Fibroblast of lung (primary cell): Measurements from ENCODE around the gene WDR93. TPM values are rescaled to one million over a fixed set of nuclear protein-coding genes. Genes with fewer than 3 reads are reported as not detected.

ENCODE experiments used
- DNase-seq, 2 donors: peaks; one replicate each; pipeline versions ENCODE4 v3.0.0 to v3.0.0-alpha.2; 2010; ENCODE audit warnings: low read depth in 2 of 2
- H2AFZ ChIP-seq: 2 replicates; pipeline ENCODE4 v1.5.1; 2012; ENCODE audit warnings: low read length, control low read depth, inconsistent platforms
- H3K27ac ChIP-seq: 2 replicates; pipeline ENCODE4 v1.5.1; 2011; ENCODE audit warnings: low read length, control low read depth; ENCODE audit not compliant: insufficient read depth
- H3K27me3 ChIP-seq: 2 replicates; pipeline ENCODE4 v1.5.1; 2011; ENCODE audit warnings: mild to moderate bottlenecking, low read length; ENCODE audit not compliant: control insufficient read depth, insufficient read depth
- H3K36me3 ChIP-seq: 2 replicates; pipeline ENCODE4 v1.5.1; 2011; ENCODE audit warnings: low read length; ENCODE audit not compliant: control insufficient read depth, insufficient read depth
- H3K4me1 ChIP-seq: 2 replicates; pipeline ENCODE4 v1.5.1; 2011; ENCODE audit warnings: low read length; ENCODE audit not compliant: control insufficient read depth, insufficient read depth; ENCODE audit errors: extremely low read depth
- H3K4me2 ChIP-seq: 2 replicates; pipeline ENCODE4 v1.5.1; 2011; ENCODE audit warnings: low read length, control low read depth; ENCODE audit not compliant: insufficient read depth; ENCODE audit errors: extremely low read depth
- H3K4me3 ChIP-seq, 4 experiments: fragments of 200-600 bp in 1 of 4; sonication (generic) in 1 of 4; replicated peaks in 1 of 4; 2 replicates each; pipeline ENCODE4 v1.5.1; 2011 to 2016; ENCODE audit warnings: low read length in 4 of 4, low read depth in 3 of 4, mild to moderate bottlenecking in 3 of 4, control low read depth in 2 of 4, inconsistent platforms in 1 of 4, mixed read lengths in 1 of 4; ENCODE audit not compliant: insufficient read depth in 1 of 4; ENCODE audit errors: control extremely low read depth in 1 of 4
- H3K79me2 ChIP-seq: 2 replicates; pipeline ENCODE4 v1.5.1; 2012; ENCODE audit warnings: mild to moderate bottlenecking, low read length, inconsistent platforms; ENCODE audit not compliant: control insufficient read depth, insufficient read depth
- H3K9ac ChIP-seq: 2 replicates; pipeline ENCODE4 v1.5.1; 2011; ENCODE audit warnings: mild to moderate bottlenecking, low read length, control low read depth; ENCODE audit not compliant: insufficient read depth
- H3K9me3 ChIP-seq: 2 replicates; pipeline ENCODE4 v1.5.1; 2012; ENCODE audit warnings: low read depth, low read length; ENCODE audit not compliant: control insufficient read depth, insufficient read depth
- H4K20me1 ChIP-seq: 2 replicates; pipeline ENCODE4 v1.5.1; 2011; ENCODE audit warnings: low read length; ENCODE audit not compliant: control insufficient read depth, insufficient read depth; ENCODE audit errors: extremely low read depth
- CTCF ChIP-seq, 2 donors: IDR thresholded peaks in 1 of 2; conservative IDR thresholded peaks in 1 of 2; 1 replicate in 1 of 2; 2 replicates in 1 of 2; pipeline ENCODE4 v1.5.1; 2011 to 2012; ENCODE audit warnings: low read length in 2 of 2, control low read depth in 1 of 2, inconsistent platforms in 1 of 2, low read depth in 1 of 2, mild to moderate bottlenecking in 1 of 2
- EZH2 ChIP-seq: IDR thresholded peaks from 2 replicates; pipeline ENCODE4 v1.5.1; 2012; ENCODE audit warnings: low read length, control low read depth, mild to moderate bottlenecking; ENCODE audit errors: missing control alignments
- polyA plus RNA-seq, 2 donors: library from polyadenylated mRNA; depleted of rRNA in 1 of 2; stranded (reverse) in 1 of 2; unstranded in 1 of 2; fragments of >200 nt; gene quantifications; 2 replicates each; pipeline ENCODE4 v1.2.1, GENCODE V29; 2011 to 2012; ENCODE audit warnings: missing spikeins in 1 of 2
- total RNA-seq: library from RNA; depleted of rRNA; stranded (reverse); fragments of >200 nt; gene quantifications from 2 replicates; pipeline ENCODE4 v1.2.1, GENCODE V29; 2014

Gene WDR93
- total and polyA plus RNA-seq, 2 donors (not counting 1 experiment from before 2014, with no cell fraction given): 0.14 to 0.17 TPM

DNA sequence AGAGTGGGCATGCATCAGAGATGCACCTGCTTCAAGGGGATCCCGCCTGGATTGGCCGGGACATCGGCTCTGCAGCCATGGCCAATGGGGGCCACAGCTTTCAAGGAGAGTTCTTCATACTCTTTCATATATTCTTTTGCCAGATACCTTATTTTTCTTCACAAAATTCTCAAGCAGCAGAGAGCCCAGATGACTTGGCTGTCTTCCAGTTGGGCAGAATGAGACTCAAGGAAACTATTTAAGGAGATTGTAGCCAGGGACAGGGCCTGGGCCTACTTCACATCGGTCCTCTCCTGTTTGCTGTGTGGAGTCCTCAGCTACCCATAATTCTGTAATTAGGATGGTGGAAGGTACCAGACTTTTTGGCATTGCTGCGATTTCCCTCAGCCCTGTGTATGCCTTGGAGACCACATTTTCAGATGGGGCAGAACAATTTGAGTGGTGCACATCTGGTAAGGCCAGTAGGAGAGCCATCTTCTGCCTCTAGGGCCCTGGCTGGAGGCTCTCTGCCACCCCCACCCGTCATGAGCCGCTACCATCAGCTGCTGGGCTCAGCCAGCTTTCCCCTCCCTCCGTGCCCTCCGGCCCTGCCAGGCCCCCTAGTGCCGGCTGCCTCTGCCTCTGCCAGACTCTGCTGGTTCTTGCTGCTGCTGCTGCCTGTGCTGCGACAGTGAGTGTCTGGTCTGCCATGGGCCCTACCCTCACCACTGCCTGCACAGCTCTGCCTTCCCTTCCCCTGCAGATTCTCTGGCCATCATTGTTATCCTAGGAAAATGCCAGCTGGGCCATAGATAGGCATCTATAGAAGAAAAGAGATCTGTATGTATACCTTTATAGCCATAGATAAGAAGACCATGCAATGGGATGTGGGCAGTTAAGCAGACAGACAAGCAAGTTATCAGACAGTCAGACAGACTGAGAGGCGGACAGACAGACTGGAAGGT is 18.1 kb upstream of the WDR93 start:
- DNase-seq: peak; percentile 43 to 51
- Histone ChIP-seq H3K9ac (no peak overlapping the region), H3K27me3 (no peaks in the 10 kb centered on the region), H3K27ac (no peak overlapping the region), H2AFZ (no peak overlapping the region), H3K79me2 (no peaks in the 10 kb centered on the region), H4K20me1 (no peaks in the 10 kb centered on the region), H3K4me2 (no peak overlapping the region), H3K36me3 (no peaks in the 10 kb centered on the region), H3K4me3 (no peak overlapping the region), H3K9me3 (no peaks in the 10 kb centered on the region), H3K4me1 (no peaks in the 10 kb centered on the region)
- TF ChIP-seq CTCF (conservative IDR thresholded peaks at IDR 0.05 in 1 of 2, IDR thresholded peaks at IDR 0.05 in 1 of 2; ENCODE audit: low read depth in 1 of 2, low read length in 2 of 2) (no peak), EZH2 (no peak)

DNA sequence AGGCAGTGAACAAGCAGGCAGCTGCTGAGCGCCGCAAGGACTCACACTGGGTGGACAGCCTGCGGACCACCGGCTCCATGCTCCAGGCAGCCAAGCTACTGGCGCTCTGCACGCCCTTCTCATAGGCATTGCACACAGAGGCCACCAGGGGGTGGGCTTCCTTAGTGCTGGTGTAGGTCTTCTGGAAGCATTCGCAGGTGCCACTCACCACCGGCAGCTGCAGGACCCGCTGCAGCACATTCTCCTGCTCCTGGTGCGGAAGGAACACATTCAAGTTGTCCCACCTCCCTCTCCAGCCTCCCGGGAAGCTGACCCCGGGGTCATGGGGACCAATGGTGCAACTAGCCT is 17.5 kb upstream of the WDR93 start:
- no peaks in the 10 kb centered on the region for H3K9me3 ChIP-seq
- no peak overlapping the region for H3K4me2 ChIP-seq
- no peak for DNase-seq
- H3K79me2 ChIP-seq: no peaks in the 10 kb centered on the region
- H3K36me3 ChIP-seq: no peaks in the 10 kb centered on the region
- no peak overlapping the region for H2AFZ ChIP-seq
- no peaks in the 10 kb centered on the region for H3K4me1 ChIP-seq
- no peaks in the 10 kb centered on the region for H4K20me1 ChIP-seq
- no peaks in the 10 kb centered on the region for H3K27me3 ChIP-seq
- TF ChIP-seq EZH2 (no peak), CTCF (conservative IDR thresholded peaks at IDR 0.05 in 1 of 2, IDR thresholded peaks at IDR 0.05 in 1 of 2; ENCODE audit: low read depth in 1 of 2, low read length in 2 of 2) (peak in 1 of 2 donors; percentile 50)
- H3K4me3 ChIP-seq: no peak overlapping the region
- no peak overlapping the region for H3K9ac ChIP-seq
- no peak overlapping the region for H3K27ac ChIP-seq

DNA sequence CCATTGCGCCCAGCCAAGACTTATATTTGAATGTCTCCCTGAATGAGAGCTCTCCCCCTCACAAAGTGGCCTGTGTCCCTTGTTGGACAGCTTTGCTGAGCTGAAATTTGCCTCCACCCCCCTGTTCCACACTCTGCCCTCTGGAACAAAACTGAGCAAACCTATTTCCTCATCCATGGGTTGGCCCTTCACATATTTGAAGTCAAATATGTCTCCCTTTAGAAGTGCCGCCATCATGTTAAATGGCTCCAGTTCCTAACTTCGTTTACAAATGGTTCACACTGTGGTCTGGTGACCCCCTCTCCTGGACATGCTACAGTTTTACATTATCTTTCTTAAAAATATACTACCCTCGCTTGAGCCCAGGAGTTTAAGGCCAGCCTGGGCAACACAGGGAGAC is 16.1 kb upstream of the WDR93 start:
- no peaks in the 10 kb centered on the region for H3K4me1 ChIP-seq
- H2AFZ ChIP-seq: no peak overlapping the region
- no peaks in the 10 kb centered on the region for H3K9me3 ChIP-seq
- DNase-seq: peak in 1 of 2 donors; percentile 24
- TF ChIP-seq EZH2 (no peak), CTCF (conservative IDR thresholded peaks at IDR 0.05 in 1 of 2, IDR thresholded peaks at IDR 0.05 in 1 of 2; ENCODE audit: low read depth in 1 of 2, low read length in 2 of 2) (no peak)
- H3K36me3 ChIP-seq: no peaks in the 10 kb centered on the region
- no peaks in the 10 kb centered on the region for H4K20me1 ChIP-seq
- no peaks in the 10 kb centered on the region for H3K27me3 ChIP-seq
- no peak overlapping the region for H3K27ac ChIP-seq
- H3K9ac ChIP-seq: no peak overlapping the region
- H3K4me3 ChIP-seq: no peak overlapping the region
- H3K4me2 ChIP-seq: no peak overlapping the region
- H3K79me2 ChIP-seq: no peaks in the 10 kb centered on the region
